ENCODE data around the gene KRTAP4-9.
"Not testable (repeated sequence)": the region's sequence is repeated elsewhere in the genome, so short reads cannot be mapped to it uniquely, and the experiment has no call there.

The KRTAP4-9 gene

DNA sequence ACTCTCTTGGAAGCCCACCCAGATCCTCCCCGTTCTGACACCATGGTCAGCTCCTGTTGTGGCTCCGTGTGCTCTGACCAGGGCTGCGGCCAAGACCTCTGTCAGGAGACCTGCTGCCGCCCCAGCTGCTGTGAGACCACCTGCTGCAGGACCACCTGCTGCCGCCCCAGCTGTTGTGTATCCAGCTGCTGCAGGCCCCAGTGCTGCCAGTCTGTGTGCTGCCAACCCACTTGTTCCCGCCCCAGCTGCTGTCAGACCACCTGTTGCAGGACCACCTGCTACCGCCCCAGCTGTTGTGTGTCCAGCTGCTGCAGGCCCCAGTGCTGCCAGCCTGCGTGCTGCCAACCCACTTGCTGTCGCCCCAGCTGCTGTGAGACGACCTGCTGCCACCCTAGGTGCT lies at the start of gene KRTAP4-9:
Gene KRTAP4-9, plus strand, starts transcription at position 43 of the 400 bp plus-strand sequence. Its CDS starts 0 bp downstream, at position 43.
- DNase-seq (ENCODE audit: low read depth in 3 of 3) = not testable (repeated sequence)

DNA sequence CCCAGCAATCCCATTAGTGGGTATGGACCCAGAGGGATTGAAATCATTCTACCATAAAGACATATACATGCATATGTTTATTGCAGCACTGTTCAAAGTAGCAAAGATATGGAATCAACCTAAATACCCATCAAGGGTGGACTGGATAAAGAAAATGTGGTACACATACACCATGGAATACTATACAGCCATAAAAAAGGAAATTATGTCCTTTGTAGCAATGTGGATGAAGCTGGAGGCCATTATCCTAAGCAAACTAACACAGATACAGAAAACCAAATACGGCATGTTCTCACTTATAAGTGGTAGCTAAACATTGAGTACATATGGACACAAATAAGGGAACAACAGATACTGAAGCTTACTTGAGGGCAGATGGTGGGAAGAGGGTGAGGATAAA lies 47.6 kb upstream of the KRTAP4-9 start:
- no peak for DNase-seq (ENCODE audit: low read depth in 3 of 3)

DNA sequence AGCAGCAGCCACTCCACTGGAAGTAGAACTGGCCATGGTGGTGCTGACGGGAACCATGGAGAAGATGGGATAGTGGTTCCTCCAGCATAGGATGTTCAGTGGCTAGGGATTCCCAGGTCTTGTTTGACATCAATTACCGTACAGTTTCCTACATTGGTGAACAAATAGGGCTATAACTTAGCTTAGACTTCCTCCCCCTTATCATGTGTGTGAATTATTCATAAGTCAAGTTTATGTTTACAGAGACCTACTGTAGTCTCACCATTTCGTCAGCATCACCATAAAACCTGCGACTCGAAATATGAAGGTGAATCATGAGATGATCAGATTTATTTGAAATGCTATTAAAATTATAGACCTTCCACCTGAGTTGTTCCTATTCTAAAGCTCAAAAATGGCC lies 46.4 kb upstream of the KRTAP4-9 start:
- DNase-seq (ENCODE audit: low read depth in 3 of 3) = no peak

DNA sequence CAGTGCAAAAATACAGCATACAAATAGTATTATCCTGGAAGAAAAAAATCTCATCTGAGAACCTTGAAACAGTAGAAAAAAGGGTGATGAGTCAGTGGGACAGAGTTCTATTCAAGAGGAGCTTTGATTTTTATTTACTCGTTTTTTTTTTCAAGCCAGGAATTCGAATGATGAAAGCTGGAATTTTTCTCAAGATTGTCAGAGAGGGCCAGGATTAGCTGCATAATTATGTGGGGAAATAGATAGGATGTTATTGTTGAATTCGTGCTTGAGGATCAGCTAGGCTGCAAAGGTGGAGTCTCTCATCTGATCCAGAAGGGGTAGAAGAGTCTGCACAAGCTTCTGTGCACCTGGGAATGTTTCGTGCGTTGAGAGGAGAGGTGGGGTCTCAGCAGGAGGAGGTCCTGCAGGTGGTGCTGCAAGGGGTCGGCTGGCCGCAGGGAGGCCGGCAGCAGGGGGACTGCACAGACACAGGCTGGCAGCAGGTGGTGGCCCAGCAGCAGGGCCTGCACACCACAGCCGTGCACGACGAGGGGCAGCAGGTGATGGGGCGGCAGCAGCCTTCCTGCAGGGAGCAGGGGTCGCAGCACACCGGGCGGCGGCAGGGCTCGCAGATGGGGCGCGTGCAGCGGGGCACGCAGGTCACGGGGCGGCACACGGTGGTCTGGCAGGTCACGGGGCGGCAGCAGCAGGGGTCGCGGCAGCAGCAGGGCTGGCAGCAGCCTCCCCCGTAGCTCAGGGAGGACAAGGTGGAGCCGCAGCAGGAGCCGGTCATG lies 45.7 kb upstream of the KRTAP4-9 start:
- DNase-seq (ENCODE audit: low read depth in 3 of 3) = not testable (repeated sequence)

DNA sequence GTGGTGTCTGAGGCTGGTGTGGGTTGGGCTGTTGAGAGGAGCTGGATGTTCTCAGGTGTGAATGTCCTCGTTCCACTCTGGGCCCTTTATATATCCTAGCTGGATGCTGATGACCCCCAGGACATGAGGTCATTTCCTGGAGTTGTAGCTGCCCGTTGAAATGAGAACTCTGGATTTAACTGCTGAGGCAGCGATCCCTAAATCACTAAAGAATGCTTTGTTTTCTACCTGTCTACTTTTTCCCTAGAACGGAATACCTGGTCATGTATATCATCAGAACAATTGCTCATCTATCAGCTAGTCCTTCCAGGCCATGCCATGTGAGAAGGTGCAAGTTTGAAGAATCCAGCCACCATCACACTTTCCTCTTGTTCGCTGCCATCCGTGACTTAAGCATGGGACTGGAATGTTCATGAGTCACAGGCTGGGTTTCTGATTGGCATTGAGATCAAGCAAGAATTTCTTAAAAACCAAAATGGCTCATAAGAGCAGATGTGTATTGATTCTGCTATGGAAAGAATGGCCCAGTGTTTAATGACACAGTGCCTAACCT lies 45.1 kb upstream of the KRTAP4-9 start, which contains the start of gene KRTAP2-3:
Gene KRTAP2-3, minus strand, starts transcription at position 63 of the 553 bp plus-strand sequence. CDS start 64 bp downstream, outside the sequence.
- DNase-seq (ENCODE audit: low read depth in 3 of 3) = no peak

DNA sequence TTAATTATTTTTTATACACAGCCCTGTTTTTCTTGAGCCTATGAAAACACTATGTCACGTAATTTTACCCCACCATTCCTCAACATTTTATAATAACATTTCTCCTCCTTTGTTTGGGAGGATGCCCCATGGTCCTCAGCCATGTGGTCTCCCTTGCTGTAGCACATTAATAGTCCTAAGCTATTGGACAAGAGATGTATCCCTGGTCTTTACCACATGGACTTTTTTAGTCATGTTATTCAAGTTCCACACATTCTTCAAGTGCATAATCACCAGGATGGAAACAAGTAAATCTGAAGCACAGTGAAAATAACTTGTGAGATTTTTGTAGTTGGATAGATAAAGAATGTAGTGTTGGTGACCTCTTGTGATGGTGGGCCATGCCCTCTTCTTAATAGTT lies 43.2 kb upstream of the KRTAP4-9 start:
- DNase-seq (ENCODE audit: low read depth in 3 of 3) = no peak

DNA sequence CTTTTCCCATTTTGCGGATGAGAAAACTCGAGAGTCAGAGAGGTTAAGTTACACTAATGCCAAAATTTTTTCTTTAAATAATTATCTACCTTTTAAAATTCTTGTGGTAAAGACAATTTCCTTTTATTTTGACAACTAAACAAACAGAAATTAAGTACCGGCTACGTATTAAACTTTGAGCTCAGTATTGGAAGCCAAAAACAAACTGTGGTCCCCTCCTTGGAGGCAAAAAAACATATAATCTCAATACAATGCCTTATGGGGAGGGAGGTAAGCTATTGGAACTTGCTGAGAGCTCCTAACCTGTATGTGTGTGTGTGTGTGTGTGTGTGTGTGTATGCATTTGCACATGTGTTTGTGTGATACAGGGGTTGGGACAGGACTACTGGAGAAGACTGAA lies 41.7 kb upstream of the KRTAP4-9 start:
- DNase-seq (ENCODE audit: low read depth in 3 of 3) = no peak

DNA sequence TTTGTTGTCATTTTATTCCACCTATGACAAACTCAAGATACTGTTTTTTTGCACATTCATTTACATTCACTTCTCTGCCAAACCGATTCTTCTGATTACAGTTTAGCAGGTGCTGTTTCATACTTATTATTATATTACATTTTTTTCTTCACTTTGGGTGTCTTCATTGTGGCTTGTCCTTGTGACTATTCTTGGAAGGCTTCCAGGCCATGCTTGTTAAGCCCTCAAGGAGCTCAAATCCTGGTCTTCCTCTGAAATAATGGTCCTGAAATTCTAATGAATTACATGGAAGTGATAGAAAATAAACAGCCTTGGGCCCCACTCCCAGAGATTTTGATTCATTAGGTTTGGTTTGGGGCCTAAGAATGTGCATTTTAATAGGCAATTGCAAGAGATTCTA lies 40.9 kb upstream of the KRTAP4-9 start:
- no peak for DNase-seq (ENCODE audit: low read depth in 3 of 3)

DNA sequence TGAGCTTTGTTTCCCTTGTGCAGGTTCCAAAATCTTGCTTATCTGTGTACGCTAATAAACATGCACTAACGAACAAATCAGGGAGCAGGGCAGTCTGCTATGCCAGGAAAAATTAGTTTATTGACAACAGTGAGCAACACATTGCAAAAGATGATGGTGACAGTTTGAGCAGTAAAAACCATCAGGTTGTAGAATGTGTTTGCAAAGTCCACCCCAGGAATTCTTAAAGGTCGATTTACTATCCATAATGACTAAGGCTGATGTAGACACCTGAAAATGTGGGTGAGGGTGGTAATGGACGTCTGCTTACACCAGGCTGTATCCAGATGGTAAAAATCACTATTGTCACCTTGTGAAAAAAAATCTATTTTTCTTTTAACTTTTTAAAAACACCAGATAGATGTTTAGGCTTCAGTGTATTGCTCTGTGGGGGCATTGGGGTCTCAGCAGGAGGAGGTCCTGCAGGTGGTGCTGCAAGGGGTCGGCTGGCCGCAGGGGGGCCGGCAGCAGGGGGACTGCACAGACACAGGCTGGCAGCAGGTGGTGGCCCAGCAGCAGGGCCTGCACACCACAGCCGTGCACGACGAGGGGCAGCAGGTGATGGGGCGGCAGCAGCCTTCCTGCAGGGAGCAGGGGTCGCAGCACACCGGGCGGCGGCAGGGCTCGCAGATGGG lies 40.0 kb upstream of the KRTAP4-9 start:
- DNase-seq (ENCODE audit: low read depth in 3 of 3) = not testable (repeated sequence)

DNA sequence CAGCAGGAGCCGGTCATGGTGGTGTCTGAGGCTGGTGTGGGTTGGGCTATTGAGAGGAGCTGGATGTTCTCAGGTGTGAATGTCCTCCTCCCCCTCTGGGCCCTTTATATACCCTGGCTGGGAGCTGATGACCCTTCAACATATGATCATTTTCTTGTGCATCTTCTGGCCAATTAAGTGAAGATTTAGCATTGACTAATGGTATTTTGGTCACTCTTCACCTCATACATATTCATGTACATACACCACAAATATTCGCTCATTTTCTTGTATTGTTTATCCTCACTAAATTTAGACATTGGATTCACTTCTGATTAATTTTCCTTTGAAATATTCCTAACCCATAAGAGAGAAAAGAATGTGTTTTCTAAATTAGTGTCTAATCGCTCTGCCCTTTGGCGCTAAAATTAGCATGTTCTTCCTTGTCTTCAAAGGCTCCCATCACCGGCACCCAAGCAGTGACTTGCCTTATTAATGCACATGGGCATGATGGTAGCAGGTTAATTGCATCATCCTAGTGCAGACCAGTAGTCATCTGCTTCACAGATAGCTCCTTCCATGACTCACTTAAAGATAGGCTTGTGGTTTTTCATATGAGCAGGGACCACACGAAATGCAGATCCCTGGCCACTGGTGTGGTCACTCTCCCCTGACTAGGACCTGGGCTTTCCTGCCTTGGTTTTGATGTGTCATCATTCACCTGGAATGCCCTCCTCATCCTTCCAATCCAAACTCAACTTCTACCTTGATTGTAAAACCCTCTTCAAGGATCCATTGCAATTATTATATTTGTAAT lies 39.2 kb upstream of the KRTAP4-9 start, which contains the start of gene KRTAP2-4:
Gene KRTAP2-4, minus strand, starts transcription at position 51 of the 796 bp plus-strand sequence. Its CDS starts 34 bp downstream, at position 17.
- no peak for DNase-seq (ENCODE audit: low read depth in 3 of 3)

DNA sequence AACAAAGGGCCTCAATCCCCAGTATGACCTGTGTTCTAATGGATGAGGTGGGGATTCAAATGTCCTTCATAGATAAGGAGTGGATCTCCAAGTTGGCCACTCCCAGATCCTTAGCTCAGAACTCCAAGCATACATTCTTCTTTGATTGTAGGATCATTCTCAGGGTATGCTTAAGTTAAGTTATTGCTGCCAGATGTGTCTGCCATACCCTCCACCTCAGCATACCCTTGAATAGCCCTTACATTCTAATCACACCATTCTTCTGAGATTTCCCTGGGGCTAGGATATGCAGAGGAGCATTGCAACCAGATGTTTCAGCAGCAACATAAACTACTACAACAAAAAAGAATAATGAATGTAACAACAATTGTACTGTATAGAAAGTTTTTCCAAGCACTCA lies 37.9 kb upstream of the KRTAP4-9 start:
- no peak for DNase-seq (ENCODE audit: low read depth in 3 of 3)

DNA sequence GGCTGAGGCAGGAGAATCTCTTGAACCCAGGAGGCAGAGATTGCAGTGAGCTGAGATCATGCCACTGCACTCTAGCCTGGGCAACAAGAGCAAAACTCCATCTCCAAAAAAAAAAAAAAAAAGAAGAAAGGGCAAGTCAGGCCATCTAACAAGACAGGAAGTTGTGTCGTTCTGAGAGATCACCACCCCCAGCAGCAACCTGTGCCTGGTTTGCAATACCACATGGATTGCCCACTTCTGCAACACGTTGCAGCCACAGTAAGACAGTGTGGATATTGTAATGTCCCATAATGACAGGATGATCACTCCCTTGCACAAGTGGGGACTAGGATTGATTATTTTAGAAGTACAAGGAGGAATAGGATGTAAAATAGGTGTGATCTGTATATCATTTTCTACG lies 36.2 kb upstream of the KRTAP4-9 start:
- no peak for DNase-seq (ENCODE audit: low read depth in 3 of 3)

DNA sequence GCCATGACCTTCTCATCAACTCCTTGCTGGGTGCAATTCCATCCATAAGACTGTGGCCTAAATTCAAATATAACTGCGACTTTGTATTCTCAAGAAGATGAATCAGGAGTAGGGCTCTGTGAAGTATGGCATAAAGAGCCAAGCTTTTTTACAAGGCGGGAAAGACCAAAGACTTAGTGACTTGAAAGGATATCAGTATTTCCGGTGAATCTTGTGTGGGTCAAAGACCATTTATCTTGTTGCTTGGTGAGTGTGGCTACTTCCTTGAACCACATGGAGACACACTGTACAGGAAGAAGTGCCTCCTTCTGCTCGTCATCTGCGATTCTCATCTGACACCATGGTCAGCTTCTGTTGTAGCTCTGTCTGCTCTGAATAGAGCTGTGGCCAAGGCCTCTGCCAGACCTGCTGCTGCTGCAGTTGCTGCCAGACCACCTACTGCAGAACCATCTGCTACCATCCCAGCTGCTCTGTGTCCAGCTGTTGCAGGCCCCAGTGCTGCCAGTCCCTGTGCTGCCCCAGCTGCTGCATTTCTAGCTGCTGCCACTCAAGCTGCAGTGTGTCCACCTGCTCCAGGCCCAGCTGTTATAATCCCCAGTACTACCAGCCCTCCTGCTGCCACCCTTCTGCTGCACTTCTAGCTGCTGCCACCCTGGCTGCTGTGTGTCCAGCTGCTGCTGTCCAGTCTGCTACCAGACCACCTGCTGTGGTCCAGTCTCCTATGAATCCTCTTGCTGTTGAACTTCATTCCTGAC lies 33.4 kb upstream of the KRTAP4-9 start:
- no peak for DNase-seq (ENCODE audit: low read depth in 3 of 3)

DNA sequence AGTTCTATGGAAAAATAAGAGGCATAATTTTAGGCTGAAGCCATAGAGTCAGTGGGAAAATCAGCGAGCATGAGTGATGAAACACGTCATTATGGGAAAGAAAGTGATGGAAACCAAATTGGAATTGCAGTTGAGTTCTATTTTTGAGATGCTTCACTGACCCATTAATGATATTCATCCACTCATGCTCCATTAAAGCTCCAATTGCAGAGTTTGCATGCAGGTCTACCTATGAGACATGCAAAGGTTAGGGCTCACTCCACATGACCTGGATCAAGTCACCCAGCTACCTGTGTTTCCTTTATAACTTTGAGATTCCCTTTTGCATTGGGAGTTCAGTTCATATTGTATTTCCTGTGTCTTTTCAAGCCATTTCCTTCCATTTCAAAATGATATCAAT lies 31.5 kb upstream of the KRTAP4-9 start:
- no peak for DNase-seq (ENCODE audit: low read depth in 3 of 3)

DNA sequence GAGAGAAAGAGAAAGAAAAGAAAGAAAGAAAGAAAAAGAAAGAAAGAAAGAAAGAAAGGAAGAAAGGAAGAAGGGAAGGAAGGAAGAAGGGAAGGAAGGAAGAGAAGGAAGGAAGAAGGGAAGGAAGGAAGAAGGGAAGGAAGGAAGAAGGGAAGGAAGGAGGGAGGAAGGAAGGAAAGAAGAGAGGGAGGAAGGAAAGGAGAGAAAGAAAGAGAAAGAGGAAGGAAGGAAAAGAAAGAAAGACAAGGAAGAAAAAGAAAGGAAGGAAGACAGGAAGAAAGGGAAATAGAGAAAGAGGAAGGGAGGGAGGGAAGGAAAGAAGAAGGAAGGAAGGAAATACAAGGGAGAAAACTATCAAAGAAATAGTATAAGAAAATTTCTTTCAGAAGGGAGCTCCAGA lies 28.4 kb upstream of the KRTAP4-9 start:
- DNase-seq (ENCODE audit: low read depth in 3 of 3) = no peak

DNA sequence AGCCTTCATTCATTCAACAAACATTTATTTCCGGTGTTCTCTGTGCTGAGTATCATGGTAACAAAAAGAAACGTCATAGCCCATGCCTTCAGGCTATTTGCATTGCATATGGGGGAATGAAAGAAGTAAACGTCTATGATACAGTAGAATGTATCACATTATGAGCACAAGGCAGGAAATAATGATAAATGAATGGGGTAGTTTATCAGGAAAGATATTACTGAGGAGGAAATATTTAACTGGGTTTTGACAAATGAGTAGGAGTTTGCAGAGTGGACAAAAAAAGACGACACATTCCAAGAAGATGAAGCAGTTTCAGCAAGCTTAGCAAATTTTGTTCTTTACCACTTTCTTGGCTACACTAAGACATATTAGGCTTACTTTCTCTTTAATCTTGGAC lies 22.6 kb upstream of the KRTAP4-9 start:
- DNase-seq (ENCODE audit: low read depth in 3 of 3) = no peak

DNA sequence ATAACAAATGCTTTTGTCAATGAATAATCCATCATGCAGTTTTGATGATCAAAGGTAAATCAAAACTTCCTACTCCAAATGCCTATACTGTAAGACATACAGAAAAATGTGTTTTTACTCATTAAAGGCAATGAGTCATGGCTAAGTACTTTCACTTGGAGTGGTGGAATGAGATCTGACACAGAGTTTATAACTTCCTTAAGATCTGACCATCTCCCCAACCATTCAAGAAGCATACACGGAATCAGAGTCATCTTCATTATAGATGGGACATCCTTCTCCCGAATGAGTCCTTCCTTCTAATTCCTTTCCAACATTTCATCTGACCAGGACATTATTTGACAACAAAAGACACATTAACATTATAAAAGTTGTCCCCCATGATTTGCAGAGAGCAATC lies 21.8 kb upstream of the KRTAP4-9 start:
- DNase-seq (ENCODE audit: low read depth in 3 of 3) = not testable (repeated sequence)

DNA sequence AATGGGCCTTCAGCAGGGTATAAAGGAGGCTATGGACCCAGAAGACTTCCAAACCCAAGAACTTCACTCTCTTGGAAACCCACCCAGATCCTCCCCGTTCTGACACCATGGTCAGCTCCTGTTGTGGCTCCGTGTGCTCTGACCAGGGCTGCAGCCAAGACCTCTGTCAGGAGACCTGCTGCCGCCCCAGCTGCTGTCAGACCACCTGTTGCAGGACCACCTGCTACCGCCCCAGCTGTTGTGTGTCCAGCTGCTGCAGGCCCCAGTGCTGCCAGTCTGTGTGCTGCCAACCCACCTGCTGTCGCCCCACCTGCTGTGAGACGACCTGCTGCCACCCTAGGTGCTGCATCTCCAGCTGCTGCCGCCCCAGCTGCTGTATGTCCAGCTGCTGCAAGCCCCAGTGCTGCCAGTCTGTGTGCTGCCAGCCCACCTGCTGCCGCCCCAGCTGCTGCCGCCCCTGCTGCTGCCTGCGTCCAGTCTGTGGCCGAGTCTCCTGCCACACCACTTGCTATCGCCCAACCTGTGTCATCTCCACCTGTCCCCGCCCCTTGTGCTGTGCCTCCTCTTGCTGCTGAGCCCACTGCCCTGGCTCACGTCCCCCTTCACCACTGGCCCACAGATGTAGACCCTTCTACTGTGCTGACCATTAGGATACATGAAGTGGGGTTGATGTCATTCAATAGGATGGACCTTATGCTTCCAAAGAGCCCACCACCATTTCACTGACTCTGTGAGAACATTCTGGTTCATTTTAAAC lies 20.9 kb upstream of the KRTAP4-9 start, which contains the start of gene KRTAP4-7:
Gene KRTAP4-7, plus strand, starts transcription at position 51 of the 757 bp plus-strand sequence. Its CDS starts 57 bp downstream, at position 108.
- not testable (repeated sequence) for DNase-seq (ENCODE audit: low read depth in 3 of 3)

DNA sequence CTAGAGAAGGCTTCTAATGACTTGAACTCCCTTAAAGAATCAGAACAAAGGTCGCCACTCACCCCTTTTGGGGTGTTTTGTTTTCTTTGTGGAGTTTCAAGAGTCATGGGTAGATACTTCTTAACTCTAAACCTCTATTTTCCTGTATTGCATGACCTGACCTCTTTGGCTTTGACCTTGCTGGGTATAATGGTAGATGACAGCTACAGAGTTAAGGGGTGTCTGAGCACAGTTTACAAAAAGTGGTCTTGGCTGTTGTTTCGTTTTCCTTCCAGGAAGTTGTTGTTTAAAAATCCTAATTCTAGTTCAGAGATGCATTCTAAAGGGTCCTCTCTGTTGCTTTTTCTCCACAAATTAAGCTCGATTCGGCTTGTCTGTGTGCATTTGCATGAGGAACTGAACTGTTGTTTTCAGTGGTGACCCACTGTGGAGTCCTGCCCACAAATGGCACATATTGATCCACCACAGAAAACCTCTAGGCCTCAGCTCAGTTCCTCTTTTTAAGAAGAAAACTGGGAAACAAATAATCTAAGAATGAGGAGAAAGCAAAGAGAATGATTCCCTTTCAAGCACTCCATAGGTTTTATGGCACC lies 16.3 kb upstream of the KRTAP4-9 start:
- DNase-seq (ENCODE audit: low read depth in 3 of 3) = not testable (repeated sequence)

DNA sequence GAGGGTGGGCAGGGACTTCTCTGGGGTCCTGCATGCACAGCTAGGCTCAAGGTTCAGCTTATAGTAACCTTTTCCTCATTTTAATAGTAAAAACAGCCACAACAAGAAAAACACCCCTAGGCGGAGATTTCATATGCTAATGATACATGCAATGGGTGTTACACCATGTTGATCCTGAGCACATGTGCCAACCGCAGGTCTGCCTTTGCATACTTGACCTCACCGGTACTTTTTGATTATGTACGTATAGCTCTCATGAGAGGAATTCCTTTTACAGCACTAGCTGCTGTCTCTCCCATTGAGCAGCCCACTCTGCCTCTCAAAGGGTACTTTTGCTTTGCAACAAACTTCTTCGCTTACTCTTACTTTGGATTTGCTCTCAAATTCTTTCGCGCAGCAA lies 9.1 kb upstream of the KRTAP4-9 start:
- no peak for DNase-seq (ENCODE audit: low read depth in 3 of 3)

Measured in stimulated activated CD4-positive, alpha-beta T cell treated with anti-CD3 and anti-CD28 coated beads, TNF-alpha, amount 100 ng/mL, for 24 hours (primary cell).